Activated CD4-positive, alpha-beta memory T cell treated with anti-CD3 and anti-CD28 coated beads for 36 hours (primary cell): ENCODE results near the gene AKR1A1. TPM values are rescaled to one million over a fixed set of nuclear protein-coding genes. Genes with fewer than 3 reads are reported as not detected.
A peak's percentile ranks its signal among the peaks of the same experiment; 100 is the strongest.

Source experiments
- CTCF ChIA-PET: fragments of 350-600 bp; sonication (Branson Sonifier 250); formaldehyde crosslinking; loops from one replicate; lab custom pipeline; 2021; ENCODE audit warnings: antibody characterized with exemption, inconsistent platforms; lab: Charles Lee
- POLR2A ChIA-PET: fragments of 350-600 bp; sonication (Branson Sonifier 250); formaldehyde crosslinking; loops from one replicate; lab custom pipeline; 2021; ENCODE audit warnings: antibody characterized with exemption; lab: Charles Lee
- DNase-seq: peaks from one replicate; pipeline ENCODE4 v3.0.0-alpha.2; 2020
- H3K27ac Mint-ChIP-seq: one replicate; pipeline ENCODE4 v1.8.0; 2021; ENCODE audit warnings: mixed read lengths
- H3K27me3 Mint-ChIP-seq: one replicate; pipeline ENCODE4 v1.8.0; 2021; ENCODE audit warnings: mixed read lengths
- H3K36me3 Mint-ChIP-seq: one replicate; pipeline ENCODE4 v1.8.0; 2021; ENCODE audit warnings: mixed read lengths
- H3K4me1 Mint-ChIP-seq: one replicate; pipeline ENCODE4 v1.8.0; 2021; ENCODE audit warnings: low read depth, mixed read lengths
- H3K4me3 Mint-ChIP-seq: one replicate; pipeline ENCODE4 v1.8.0; 2021; ENCODE audit warnings: mild to moderate bottlenecking, mixed read lengths
- H3K9me3 Mint-ChIP-seq: one replicate; pipeline ENCODE4 v1.8.0; 2021; ENCODE audit warnings: mixed read lengths
- intact Hi-C: fragments of 100-400 bp; cut with micrococcal nuclease; formaldehyde crosslinking; loops from one replicate; pipeline ENCODE4 v1.15.1; 2023
- total RNA-seq, 2 experiments: library from RNA; stranded (reverse); gene quantifications; one replicate each; pipeline ENCODE4 v1.2.3, GENCODE V29; 2021

The AKR1A1 gene
- total RNA-seq, 2 experiments from 2014 or later: 184 TPM

DNA sequence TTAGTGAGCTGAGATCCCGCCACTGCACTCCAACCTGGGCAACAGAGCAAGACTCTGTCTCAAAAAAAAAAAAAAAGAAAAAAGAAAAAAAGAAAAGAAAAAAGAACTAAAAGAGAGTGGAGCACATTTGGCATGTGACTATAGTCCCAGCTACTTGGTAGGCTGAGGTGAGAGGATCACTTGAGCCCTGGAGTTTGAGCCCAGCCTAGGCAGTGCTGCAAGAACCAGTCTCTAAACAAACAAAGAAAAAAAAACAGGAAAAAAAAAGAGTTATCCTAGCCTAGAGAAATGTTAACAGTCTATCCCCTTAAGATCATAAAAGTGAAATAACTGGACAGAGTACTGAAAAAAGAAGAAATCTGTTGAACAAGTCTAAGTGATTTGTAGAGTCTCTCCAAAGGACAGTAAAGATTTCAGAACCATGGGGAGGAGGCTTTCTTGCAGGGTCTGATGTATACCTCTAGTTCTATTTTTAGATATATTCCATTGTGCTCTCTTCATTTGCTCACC is 24.4 kb upstream of the AKR1A1 start:
- Mint-ChIP-seq H3K9me3 (no peaks in the 10 kb centered on the region), H3K4me3 (no peak overlapping the region), H3K36me3 (peaks cover 3% of the 10 kb centered on the region), H3K27me3 (peaks cover 1% of the 10 kb centered on the region), H3K27ac (no peak overlapping the region), H3K4me1 (peaks cover 17% of the 10 kb centered on the region)
- intact Hi-C loops: no loop called here
- DNase-seq: no peak
- ChIA-PET CTCF (no interaction called here), POLR2A (interaction anchor here (0.7 kb wide), 1 partner anchor 203 kb away, joined by 3 read pairs; no protein-coding TSS in a partner anchor)

DNA sequence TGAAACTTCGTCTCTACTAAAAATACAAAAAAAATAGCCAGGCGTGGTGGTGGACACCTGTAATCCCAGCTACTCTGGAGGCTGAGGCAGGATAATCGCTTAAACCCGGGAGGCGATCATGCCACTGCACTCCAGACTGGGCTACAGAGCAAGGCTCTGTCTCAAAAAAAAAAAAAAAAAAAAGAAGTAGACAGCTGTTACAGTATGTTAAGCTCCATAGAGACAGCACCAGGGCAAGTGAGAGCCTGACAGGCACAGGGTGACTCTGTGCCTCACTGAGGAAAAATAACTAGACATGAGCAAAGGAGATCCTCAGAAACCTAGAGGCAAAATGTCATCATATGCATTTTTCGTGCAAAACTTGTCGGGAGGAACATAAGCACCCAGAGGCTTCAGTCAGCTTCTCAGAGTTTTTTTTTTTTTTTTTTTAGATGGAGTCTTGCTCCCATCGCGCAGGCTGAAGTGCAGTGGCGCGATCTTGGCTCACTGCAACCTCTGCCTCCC is 19.9 kb upstream of the AKR1A1 start:
- no peak overlapping the region for H3K27ac Mint-ChIP-seq

DNA sequence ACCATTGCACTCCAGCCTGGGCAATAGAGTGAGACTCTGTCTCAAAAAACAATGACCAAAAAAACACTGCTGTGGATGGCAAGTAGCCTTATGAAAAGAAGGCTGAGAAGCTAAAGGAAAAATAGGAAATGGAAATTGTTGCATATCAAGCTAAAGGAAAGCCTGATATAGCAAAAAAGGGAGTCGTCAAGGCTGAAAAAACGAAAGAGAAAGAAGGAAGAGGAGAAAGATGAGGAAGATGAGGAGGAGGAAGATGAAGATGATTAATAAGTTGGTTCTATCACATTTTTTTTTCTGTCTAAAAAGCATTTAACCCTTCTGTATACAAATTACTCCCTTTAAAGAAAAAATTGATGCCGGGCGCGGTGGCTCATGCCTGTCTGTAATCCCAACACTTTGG is 18.8 kb upstream of the AKR1A1 start:
- intact Hi-C loops: no loop called here
- DNase-seq: no peak
- Mint-ChIP-seq H3K4me3 (no peak overlapping the region), H3K36me3 (no peaks in the 10 kb centered on the region), H3K27me3 (no peaks in the 10 kb centered on the region), H3K4me1 (peaks cover 10% of the 10 kb centered on the region), H3K27ac (no peak overlapping the region), H3K9me3 (no peaks in the 10 kb centered on the region)
- ChIA-PET CTCF (interaction anchor here (1.5 kb wide), 1 partner anchor 37 kb away, joined by 5 read pairs; no protein-coding TSS in a partner anchor), POLR2A (no interaction called here)

More for the DNA sequence above, 19.9 kb upstream of the AKR1A1 start:
- no peak for DNase-seq
- peaks cover 1% of the 10 kb centered on the region for H3K27me3 Mint-ChIP-seq
- intact Hi-C loops: no loop called here
- H3K4me3 Mint-ChIP-seq: no peak overlapping the region
- no peaks in the 10 kb centered on the region for H3K9me3 Mint-ChIP-seq
- H3K4me1 Mint-ChIP-seq: no peaks in the 10 kb centered on the region
- ChIA-PET CTCF (interaction anchor here (0.6 kb wide), 1 partner anchor 663 kb away, joined by 3 read pairs; no protein-coding TSS in a partner anchor), POLR2A (interaction anchor here (0.6 to 1.6 kb wide), 3 partner anchors 9 to 1893 kb away, joined by 3 to 6 read pairs (median 4); partner anchors contain the start of gene PRDX1)
- no peaks in the 10 kb centered on the region for H3K36me3 Mint-ChIP-seq

DNA sequence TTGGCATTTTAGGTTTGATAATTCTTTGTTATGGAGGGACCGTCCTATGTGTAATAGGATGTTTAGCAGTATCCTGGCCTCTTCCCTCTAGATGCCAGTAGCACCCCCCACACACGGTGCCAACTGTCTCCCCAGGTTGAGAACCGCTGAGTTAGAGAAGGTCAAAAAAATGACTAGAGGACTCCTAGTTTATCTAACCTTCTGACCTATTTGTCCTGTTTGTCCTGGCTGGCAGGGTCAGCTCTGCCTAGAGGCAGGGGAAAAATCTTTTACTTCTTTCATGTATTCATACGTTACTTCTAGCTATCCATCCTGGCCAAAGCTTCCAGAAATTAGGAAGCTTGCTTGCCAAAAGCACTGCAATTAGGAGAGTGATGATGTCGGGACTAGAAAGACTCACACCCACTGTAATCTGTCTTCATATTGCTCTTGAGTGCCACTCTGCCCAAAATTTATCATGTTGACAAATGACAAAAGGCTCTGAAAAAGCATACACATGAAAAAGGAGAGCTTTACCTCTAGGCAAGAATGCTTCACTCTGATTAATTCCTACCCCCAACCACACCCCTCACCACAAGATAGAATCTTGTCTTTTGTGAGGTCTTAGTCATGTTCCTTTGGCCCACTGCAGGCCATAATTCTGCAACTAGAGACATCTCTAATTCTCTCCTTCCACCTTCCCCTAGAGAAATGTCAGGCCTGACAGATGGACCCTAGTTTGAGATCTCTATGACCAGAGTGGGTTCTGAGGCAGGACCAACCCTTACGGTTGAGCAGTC is 14.4 kb upstream of the AKR1A1 start:
- no peak overlapping the region for H3K27ac Mint-ChIP-seq
- no peaks in the 10 kb centered on the region for H3K9me3 Mint-ChIP-seq
- intact Hi-C loops: loop anchor here (1.0 kb wide), 1 partner anchor 14 kb away; no protein-coding TSS in a partner anchor
- H3K4me1 Mint-ChIP-seq: peaks cover 12% of the 10 kb centered on the region
- ChIA-PET POLR2A (interaction anchor here (1.2 kb wide), 1 partner anchor 14 kb away, joined by 3 read pairs; the partner anchor contains the start of gene PRDX1), CTCF (interaction anchor here (1.0 to 1.6 kb wide), 2 partner anchors 15 kb away, joined by 3 to 4 read pairs; partner anchors contain the start of genes AKR1A1 and PRDX1)
- H3K36me3 Mint-ChIP-seq: no peaks in the 10 kb centered on the region
- H3K27me3 Mint-ChIP-seq: no peaks in the 10 kb centered on the region
- H3K4me3 Mint-ChIP-seq: no peak overlapping the region
- DNase-seq: no peak

DNA sequence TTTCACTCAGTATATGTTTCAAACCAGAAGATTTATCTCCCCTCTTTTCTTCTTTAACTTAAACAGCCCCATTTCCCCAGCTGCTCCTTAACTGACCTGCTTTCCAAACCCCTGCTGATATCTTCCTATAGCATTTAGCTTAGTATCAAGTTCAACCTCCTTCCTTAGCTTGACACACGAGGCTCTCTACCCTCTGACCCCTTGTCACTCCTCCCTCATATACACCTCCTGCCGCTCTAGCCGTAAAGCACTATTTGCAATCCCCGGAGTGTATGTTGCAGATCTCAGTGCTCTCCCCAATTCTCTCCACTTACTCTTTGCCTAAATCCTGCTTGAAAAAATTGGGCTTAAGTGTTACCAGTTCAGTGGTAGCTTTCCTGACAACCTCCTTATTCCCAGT is 13.7 kb upstream of the AKR1A1 start:
- Mint-ChIP-seq H3K27me3 (no peaks in the 10 kb centered on the region), H3K27ac (no peak overlapping the region), H3K4me3 (no peak overlapping the region), H3K4me1 (peaks cover 12% of the 10 kb centered on the region), H3K36me3 (no peaks in the 10 kb centered on the region), H3K9me3 (no peaks in the 10 kb centered on the region)
- intact Hi-C loops: loop anchor here (1.0 kb wide), 1 partner anchor 15 kb away; no protein-coding TSS in a partner anchor
- ChIA-PET CTCF (interaction anchor here (1.6 kb wide), 1 partner anchor 16 kb away, joined by 4 read pairs; the partner anchor contains the start of gene PRDX1), POLR2A (interaction anchor here (0.9 to 1.2 kb wide), 2 partner anchors 14 to 15 kb away, joined by 3 read pairs; partner anchors contain the start of gene PRDX1)
- DNase-seq: no peak

DNA sequence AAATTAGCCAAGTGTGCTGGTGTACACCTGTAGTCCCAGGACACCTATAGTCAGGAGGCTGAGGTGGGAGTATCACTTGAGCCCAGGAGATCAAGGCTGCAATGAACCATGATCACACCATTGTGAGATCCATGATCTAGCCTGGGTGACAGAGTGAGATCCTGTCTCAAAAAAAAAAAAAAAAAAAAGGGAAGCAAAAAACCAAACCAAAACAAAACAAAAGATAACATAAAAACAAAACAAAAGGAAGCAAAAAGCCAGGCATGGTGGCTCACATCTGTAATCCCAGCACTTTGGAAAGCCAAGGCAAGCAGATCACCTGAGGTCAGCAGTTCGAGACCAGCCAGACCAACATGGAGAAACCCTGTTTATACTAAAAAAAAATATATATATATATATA is 9.4 kb upstream of the AKR1A1 start:
- no peaks in the 10 kb centered on the region for H3K27me3 Mint-ChIP-seq
- ChIA-PET CTCF (interaction anchor here (1.1 kb wide), 1 partner anchor 29 kb away, joined by 3 read pairs; no protein-coding TSS in a partner anchor), POLR2A (interaction anchor here (1.4 kb wide), 1 partner anchor 20 kb away, joined by 7 read pairs; the partner anchor contains the start of gene PRDX1)
- H3K27ac Mint-ChIP-seq: no peak overlapping the region
- intact Hi-C loops: loop anchor here (5.0 kb wide), 1 partner anchor 41 kb away; the partner anchor contains the start of gene NASP
- no peak for DNase-seq
- peaks cover 35% of the 10 kb centered on the region for H3K4me1 Mint-ChIP-seq
- no peaks in the 10 kb centered on the region for H3K9me3 Mint-ChIP-seq
- no peaks in the 10 kb centered on the region for H3K36me3 Mint-ChIP-seq
- H3K4me3 Mint-ChIP-seq: no peak overlapping the region

DNA sequence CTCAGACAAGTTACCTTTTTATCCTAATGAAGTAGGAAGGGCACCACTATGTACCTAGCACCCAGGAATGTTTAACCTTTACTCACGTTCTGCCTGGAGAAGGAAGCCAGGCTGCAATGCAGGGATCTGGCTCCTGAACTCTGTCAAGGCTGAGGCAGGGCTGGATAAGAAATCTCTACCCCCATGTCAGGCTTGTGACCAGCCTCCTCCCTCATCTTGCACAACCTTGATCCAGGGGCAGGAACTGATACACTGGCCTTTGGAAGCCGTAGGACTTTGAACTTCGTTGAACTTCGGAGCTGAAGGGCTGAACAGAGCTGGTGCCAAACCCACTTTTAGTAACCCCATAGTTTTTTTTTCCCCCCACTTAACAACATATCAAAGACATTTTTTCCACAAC is 8.0 kb upstream of the AKR1A1 start:
- no peak for DNase-seq
- Mint-ChIP-seq H3K4me1 (peaks cover 26% of the 10 kb centered on the region), H3K4me3 (no peak overlapping the region), H3K27me3 (no peaks in the 10 kb centered on the region), H3K27ac (peak overlapping the region; percentile 62), H3K9me3 (no peaks in the 10 kb centered on the region), H3K36me3 (no peaks in the 10 kb centered on the region)
- ChIA-PET POLR2A (interaction anchor here (1.4 to 3.6 kb wide), 2 partner anchors 21 kb away, joined by 7 to 50 read pairs; partner anchors contain the start of gene PRDX1), CTCF (interaction anchor here (0.7 to 1.1 kb wide), 3 partner anchors 30 to 50 kb away, joined by 3 read pairs; no protein-coding TSS in a partner anchor)
- intact Hi-C loops: loop anchor here (5.0 kb wide), 1 partner anchor 40 kb away; the partner anchor contains the start of gene NASP

DNA sequence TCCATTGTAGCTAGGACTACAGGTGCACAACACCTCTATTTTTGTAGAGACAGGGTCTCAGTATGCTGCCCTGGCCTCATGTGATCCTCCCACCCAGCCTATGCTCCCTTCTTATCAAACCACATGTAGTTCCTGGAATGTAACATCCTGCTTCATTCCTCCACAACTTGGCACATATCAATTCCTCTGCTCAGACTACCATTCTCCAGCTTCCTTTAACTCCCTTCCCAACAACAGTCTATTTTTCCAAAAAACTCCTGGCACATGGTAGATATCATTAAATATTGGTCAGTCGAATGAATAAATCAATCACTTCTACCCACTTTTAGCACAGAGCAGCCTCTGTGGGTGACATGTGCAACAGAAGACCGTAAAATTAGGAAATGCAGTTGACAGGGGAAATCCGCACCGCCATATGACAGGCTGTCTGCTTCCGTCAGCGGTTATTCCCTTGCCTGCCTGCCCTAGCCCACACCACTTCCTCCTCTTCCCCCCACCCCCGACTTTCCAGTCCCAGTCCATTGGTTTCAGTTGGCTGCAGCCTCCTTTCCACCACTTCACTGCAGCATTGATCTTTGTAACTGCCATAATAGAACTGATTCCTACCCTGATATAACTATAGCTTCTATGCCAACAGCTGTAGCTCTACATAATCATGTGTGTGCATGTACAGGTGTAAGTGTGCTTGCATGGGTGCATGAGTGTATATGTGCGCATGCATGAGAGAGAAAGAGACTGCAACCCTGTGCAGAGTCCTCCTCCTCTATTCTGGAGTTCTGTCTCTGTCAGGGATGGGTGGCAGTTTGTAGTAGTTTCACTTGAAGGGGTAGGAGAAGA is 6.8 kb upstream of the AKR1A1 start:
- intact Hi-C loops: loop anchor here (1.0 to 5.0 kb wide), 2 partner anchors 21 to 39 kb away; partner anchors contain the start of gene NASP
- Mint-ChIP-seq H3K4me1 (peaks cover 26% of the 10 kb centered on the region), H3K4me3 (peak overlapping the region; percentile 10), H3K36me3 (no peaks in the 10 kb centered on the region), H3K27ac (peak overlapping the region; percentile 60), H3K9me3 (no peaks in the 10 kb centered on the region), H3K27me3 (no peaks in the 10 kb centered on the region)
- POLR2A ChIA-PET: interaction anchor here (1.2 to 3.6 kb wide), 3 partner anchors 20 to 41 kb away, joined by 3 to 50 read pairs (median 9); partner anchors contain the start of gene PRDX1
- DNase-seq: peak; percentile 87
- CTCF ChIA-PET: interaction anchor here (0.9 to 2.6 kb wide), 8 partner anchors 22 to 111 kb away, joined by 3 to 18 read pairs (median 4); partner anchors contain the start of gene PRDX1

DNA sequence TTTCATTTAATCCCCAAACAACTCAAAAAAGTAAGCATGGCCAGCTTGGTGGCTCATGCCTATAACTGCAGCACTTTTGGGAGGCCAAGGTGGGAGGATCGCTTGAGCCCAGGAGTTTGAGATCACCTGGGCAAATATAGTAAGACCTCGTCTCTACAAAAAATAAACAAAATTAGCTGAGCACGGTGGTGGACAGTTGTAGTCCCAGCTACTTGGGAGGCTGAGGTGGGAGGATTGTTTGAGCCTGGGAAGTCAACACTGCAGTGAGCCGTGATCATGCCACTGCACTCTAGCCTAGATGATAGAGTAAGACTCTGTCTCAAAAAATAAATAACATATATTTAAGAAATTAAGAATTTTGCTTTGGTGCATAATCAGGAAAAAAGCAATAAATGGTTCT is 6.1 kb upstream of the AKR1A1 start:
- Mint-ChIP-seq H3K27me3 (no peaks in the 10 kb centered on the region), H3K4me1 (peaks cover 26% of the 10 kb centered on the region), H3K4me3 (no peak overlapping the region), H3K27ac (peak overlapping the region; percentile 60), H3K36me3 (no peaks in the 10 kb centered on the region), H3K9me3 (no peaks in the 10 kb centered on the region)
- ChIA-PET CTCF (interaction anchor here (0.9 to 2.6 kb wide), 7 partner anchors 23 to 111 kb away, joined by 3 to 18 read pairs (median 4); partner anchors contain the start of gene PRDX1), POLR2A (interaction anchor here (1.0 to 3.6 kb wide), 4 partner anchors 21 to 41 kb away, joined by 3 to 50 read pairs (median 6); partner anchors contain the start of gene PRDX1)
- DNase-seq: no peak
- intact Hi-C loops: loop anchor here (5.0 kb wide), 1 partner anchor 38 kb away; the partner anchor contains the start of gene NASP

DNA sequence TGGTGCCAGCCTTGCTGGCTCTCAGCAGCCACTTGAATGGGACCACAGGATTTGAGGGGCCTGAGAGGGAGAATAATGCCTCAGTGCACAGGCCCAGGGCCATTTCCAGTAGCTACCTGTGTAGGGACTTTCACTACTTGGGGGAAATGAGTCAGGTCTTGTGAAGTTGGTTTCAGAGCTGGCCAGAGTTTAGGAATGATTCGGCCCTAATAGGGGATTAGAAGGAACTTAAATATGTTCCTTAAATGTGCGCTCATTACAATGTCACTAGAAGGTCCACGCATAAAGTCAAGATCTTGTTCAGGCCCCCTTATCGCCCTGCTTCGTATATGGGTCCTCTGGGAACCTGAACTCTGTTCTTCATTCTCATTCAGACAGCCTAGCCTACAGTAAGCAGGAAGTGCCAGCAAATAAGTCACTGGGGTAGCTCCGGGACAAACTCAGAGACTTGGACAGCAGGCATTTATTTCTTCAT is 5.6 kb upstream of the AKR1A1 start:
- Mint-ChIP-seq H3K9me3 (no peaks in the 10 kb centered on the region), H3K27ac (peak overlapping the region; percentile 40), H3K27me3 (no peaks in the 10 kb centered on the region), H3K4me1 (peaks cover 26% of the 10 kb centered on the region), H3K36me3 (no peaks in the 10 kb centered on the region), H3K4me3 (peak overlapping the region; percentile 6)
- ChIA-PET POLR2A (interaction anchor here (0.6 to 3.6 kb wide), 7 partner anchors 22 to 823 kb away, joined by 3 to 50 read pairs (median 3); partner anchors contain the start of genes CCDC163, MMACHC and PRDX1), CTCF (interaction anchor here (0.9 to 2.6 kb wide), 4 partner anchors 25 to 110 kb away, joined by 3 to 18 read pairs (median 8); no protein-coding TSS in a partner anchor)
- DNase-seq: peak; percentile 50
- intact Hi-C loops: no loop called here
